Psoas muscle (tissue), 8 donors: ENCODE results near the gene SSC5D. TPM values are rescaled to one million over a fixed set of nuclear protein-coding genes. Genes with fewer than 3 reads are reported as not detected.
"Not testable (repeated sequence)": the region's sequence is repeated elsewhere in the genome, so short reads cannot be mapped to it uniquely, and the experiment has no call there.

ENCODE experiments used
- ATAC-seq, 4 donors: fragments of 200-7000 bp; cut with Tn5 transposase; one replicate each; pipeline ENCODE4 v1.9.1; 2020; ENCODE audit warnings: moderate library complexity in 3 of 4, mild to moderate bottlenecking in 2 of 4
- DNase-seq, 2 donors: peaks; one replicate each; pipeline ENCODE4 v3.0.0-alpha.2; 2020
- H3K27ac ChIP-seq: fragments of 200-600 bp; one replicate; pipeline ENCODE4 v1.8.0; 2022
- H3K27me3 ChIP-seq, 3 donors: fragments of 200-600 bp in 1 of 3; one replicate each; pipeline versions ENCODE4 v1.6.1 to v1.8.0; 2013 to 2022; ENCODE audit warnings: low read length in 2 of 3, mild to moderate bottlenecking in 2 of 3, moderate library complexity in 1 of 3; ENCODE audit not compliant: insufficient read depth in 3 of 3
- H3K36me3 ChIP-seq, 2 donors: fragments of 200-600 bp in 1 of 2; one replicate each; pipeline versions ENCODE4 v1.6.1 to v1.8.0; 2013 to 2022; ENCODE audit warnings: low read depth in 1 of 2, mild to moderate bottlenecking in 1 of 2, moderate library complexity in 1 of 2; ENCODE audit not compliant: insufficient read depth in 1 of 2
- H3K4me1 ChIP-seq: fragments of 200-600 bp; one replicate; pipeline ENCODE4 v1.8.0; 2022
- H3K4me3 ChIP-seq: fragments of 200-600 bp; one replicate; pipeline ENCODE4 v1.8.0; 2022; ENCODE audit warnings: mild to moderate bottlenecking
- H3K9me3 ChIP-seq: fragments of 200-600 bp; one replicate; pipeline ENCODE4 v1.8.0; 2022
- CTCF ChIP-seq: fragments of 200-600 bp; IDR thresholded peaks from one replicate; pipeline ENCODE4 v1.8.0; 2022; ENCODE audit warnings: antibody characterized with exemption
- WGBS, 3 donors: extraction: QIAGEN DNeasy Blood & Tissue Kit; methylation state at CpG; one replicate each; pipeline versions ENCODE4 v1.1.6 to v1.1.7; 2013; 5-methylcytosine and 5-hydroxymethylcytosine counted together
- intact Hi-C, 2 donors: fragments of 100-400 bp; cut with DNase I; formaldehyde crosslinking; loops; one replicate each; pipeline versions ENCODE4 v1.11.0 to v1.14.2; 2022
- polyA plus RNA-seq, 3 donors: library from polyadenylated mRNA; stranded (reverse); fragments of 200-250 nt; gene quantifications; one replicate each; pipeline ENCODE4 v1.2.3, GENCODE V29; 2013
- total RNA-seq, 4 donors: library from RNA; stranded (reverse); fragmentation: NEBNext Ultra II Directional in 2 of 4; extraction: Animal tissue kit (Norgen Biotek cat#: 25700) in 2 of 4; gene quantifications; one replicate each; pipeline versions ENCODE4 v1.2.1 to v1.2.4, GENCODE V29; 2021 to 2023
- donor health status: healthy with polysubstance abuse.
- donor health status: DM: no; HTN: no; CAD: no; lungs with moderate emphysema.
- donor health status: Bipolar disorder and iron deficiency.
- donor health status: healthy.
- donor health status: DM: yes; HTN: yes; CAD: no.
- donor health status: DM: no; HTN: no; CAD: no.
- donor health status: DM: no; HTN: no; CAD: no.
- donor health status: DM: yes; HTN: yes; CAD: no.

SSC5D gene
- total and polyA plus RNA-seq, 7 donors = 0.11 to 4.6 (median 1.2) TPM

GRCh38 chr19:55494172-55494761 is 6.0 kb downstream of the SSC5D start:
- Histone ChIP-seq H3K4me1 (no peaks in the 10 kb centered on the region), H3K27me3 (peaks cover 0 to 5% (median 2%) of the 10 kb centered on the region in 3 donors)

GRCh38 chr19:55495646-55496349 is 7.6 kb downstream of the SSC5D start:
- H3K36me3 ChIP-seq = peaks cover 0 to 3% of the 10 kb centered on the region in 2 donors
- ATAC-seq (no peak), DNase-seq (no peak)
- TF ChIP-seq CTCF = no peak
- no peak overlapping the region for H3K4me3 ChIP-seq
- intact Hi-C loops = no loop called here
- WGBS, 3 donors = 73 to 91% (median 78%) methylated on average over 10 to 11 of the region's 11 CpGs
- no peaks in the 10 kb centered on the region for H3K9me3 ChIP-seq
- peaks cover 0 to 2% (median 0%) of the 10 kb centered on the region in 3 donors for H3K27me3 ChIP-seq
- H3K4me1 ChIP-seq = no peaks in the 10 kb centered on the region
- H3K27ac ChIP-seq = no peak overlapping the region

More at GRCh38 chr19:55494172-55494761, 6.0 kb downstream of the SSC5D start:
- ATAC-seq (peak; percentile 20 to 70 (median 42)), DNase-seq (peak; percentile 74 to 78)
- Histone ChIP-seq H3K27ac (peak overlapping the region; percentile 46), H3K9me3 (no peaks in the 10 kb centered on the region), H3K36me3 (peaks cover 0 to 3% of the 10 kb centered on the region in 2 donors), H3K4me3 (peak overlapping the region; percentile 52)
- no peak for TF ChIP-seq CTCF
- 45 to 57% (median 51%) methylated on average over 15 to 22 of the region's 22 CpGs for WGBS, 3 donors
- intact Hi-C loops = no loop called here

GRCh38 chr19:55496820-55497219 is 8.6 kb downstream of the SSC5D start:
- H3K4me1 ChIP-seq, DNase-seq, H3K36me3 ChIP-seq, intact Hi-C loops, H3K27ac ChIP-seq, ATAC-seq, H3K4me3 ChIP-seq, H3K27me3 ChIP-seq, H3K9me3 ChIP-seq: not testable (repeated sequence)
- 78 to 79% (median 78%) methylated on average over 10 of the region's 10 CpGs for WGBS, 3 donors

- Histone ChIP-seq H3K4me1 (no peaks in the 10 kb centered on the region), H3K36me3 (peaks cover 0 to 3% of the 10 kb centered on the region in 2 donors), H3K27ac (no peak overlapping the region), H3K27me3 (peaks cover 0 to 2% (median 0%) of the 10 kb centered on the region in 3 donors), H3K9me3 (no peaks in the 10 kb centered on the region), H3K4me3 (no peak overlapping the region)
- ATAC-seq (no peak), DNase-seq (peak in 1 of 2 donors; percentile 32)
- 80 to 89% (median 85%) methylated on average over 10 to 13 of the region's 13 CpGs for WGBS, 3 donors
- intact Hi-C loops = no loop called here
- no peak for TF ChIP-seq CTCF
These were observed 9.5 kb downstream of the SSC5D start for GRCh38 chr19:55497763-55498162.

- H3K9me3 ChIP-seq = no peaks in the 10 kb centered on the region
- DNase-seq = no peak
- H3K27me3 ChIP-seq = peaks cover 0 to 2% (median 0%) of the 10 kb centered on the region in 3 donors
- no peaks in the 10 kb centered on the region for H3K4me1 ChIP-seq
- WGBS, 3 donors = 39 to 61% (median 41%) methylated on average over 2 of the region's 2 CpGs
- H3K4me3 ChIP-seq = no peak overlapping the region
- ATAC-seq = no peak
- H3K27ac ChIP-seq = no peak overlapping the region
- no peak for TF ChIP-seq CTCF
- intact Hi-C loops = no loop called here
- peaks cover 0 to 3% of the 10 kb centered on the region in 2 donors for H3K36me3 ChIP-seq
These were observed 10.1 kb downstream of the SSC5D start for GRCh38 chr19:55498246-55498840.
